Measurements from ENCODE around the gene NAA25.

NAA25 gene

DNA sequence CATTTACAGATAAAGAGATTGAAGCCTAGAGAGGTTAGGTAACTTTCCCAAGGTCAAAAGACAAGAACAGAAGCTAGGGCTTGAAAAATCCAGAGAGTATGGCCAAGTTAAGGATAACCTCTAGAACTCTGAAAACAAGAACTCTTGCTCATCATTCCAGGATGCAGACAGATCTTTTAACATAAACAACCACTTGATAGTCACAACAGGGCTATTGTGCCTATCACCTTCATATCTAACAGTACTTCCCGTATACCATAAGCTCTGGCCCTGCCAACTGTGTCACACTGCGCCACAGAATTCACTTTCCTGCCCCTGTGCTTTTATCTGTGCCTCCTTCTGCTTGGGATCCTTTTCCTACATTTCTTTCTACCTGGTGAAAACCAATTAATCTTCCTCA lies 77.1 kb downstream of the NAA25 start:
- Histone ChIP-seq H3K4me2 (ENCODE audit: low read length) (no peak overlapping the region), H3K79me2 (ENCODE audit: control insufficient read depth, insufficient read depth, low read length, poor library complexity) (no peaks in the 10 kb centered on the region), H3K79me1 (ENCODE audit: low read length) (no peaks in the 10 kb centered on the region), H2BK5ac (ENCODE audit: low read depth, low read length, poor library complexity) (no peak overlapping the region), H4K8ac (ENCODE audit: low read depth, low read length) (no peak overlapping the region), H4K91ac (ENCODE audit: low read depth, low read length) (no peak overlapping the region), H3K23ac (ENCODE audit: low read length) (no peak overlapping the region), H4K12ac (ENCODE audit: low read depth, low read length) (no peak overlapping the region), H3K27me3 (ENCODE audit: insufficient read depth, low read length) (no peaks in the 10 kb centered on the region), H3K4me3 (ENCODE audit: low read depth, low read length) (no peak overlapping the region), H3K9me3 (ENCODE audit: insufficient read depth, low read depth, low read length) (no peaks in the 10 kb centered on the region), H3K9ac (ENCODE audit: low read length) (no peak overlapping the region), H3K4me1 (ENCODE audit: control insufficient read depth in 1 of 2, insufficient read depth in 2 of 2, low read length in 2 of 2) (no peaks in the 10 kb centered on the region), H2AK5ac (ENCODE audit: low read length) (no peak overlapping the region), H3K4ac (ENCODE audit: low read depth, low read length) (no peak overlapping the region), H3K27ac (ENCODE audit: low read depth, low read length) (no peak overlapping the region), H2BK12ac (ENCODE audit: low read length) (no peak overlapping the region), H2BK120ac (ENCODE audit: insufficient read depth, low read length, poor library complexity) (no peak overlapping the region), H3K14ac (ENCODE audit: low read length) (no peak overlapping the region), H2AFZ (ENCODE audit: insufficient read depth, low read length, poor library complexity) (no peak overlapping the region), H3K36me3 (ENCODE audit: control insufficient read depth in 1 of 2, insufficient read depth in 2 of 2, low read length in 2 of 2) (peaks cover 11 to 13% of the 10 kb centered on the region in 2 experiments), H3K18ac (ENCODE audit: low read length) (no peak overlapping the region)
- no CpG with 5 or more reads among the region's 2 CpGs for WGBS (ENCODE audit: extremely low coverage, insufficient coverage, insufficient read length)
- DNase-seq: no peak

GRCh38 chr12:112029301-112029700 lies 79.3 kb downstream of the NAA25 start:
- Histone ChIP-seq H3K9me3 (ENCODE audit: insufficient read depth, low read depth, low read length) (no peaks in the 10 kb centered on the region), H2BK120ac (ENCODE audit: insufficient read depth, low read length, poor library complexity) (no peak overlapping the region), H2AK5ac (ENCODE audit: low read length) (no peak overlapping the region), H3K36me3 (ENCODE audit: control insufficient read depth in 1 of 2, insufficient read depth in 2 of 2, low read length in 2 of 2) (peaks cover 5 to 13% of the 10 kb centered on the region in 2 experiments), H3K4me1 (ENCODE audit: control insufficient read depth in 1 of 2, insufficient read depth in 2 of 2, low read length in 2 of 2) (no peaks in the 10 kb centered on the region), H3K14ac (ENCODE audit: low read length) (no peak overlapping the region), H4K8ac (ENCODE audit: low read depth, low read length) (no peak overlapping the region), H4K12ac (ENCODE audit: low read depth, low read length) (no peak overlapping the region), H3K23ac (ENCODE audit: low read length) (no peak overlapping the region), H4K91ac (ENCODE audit: low read depth, low read length) (no peak overlapping the region), H3K4me3 (ENCODE audit: low read depth, low read length) (no peak overlapping the region), H3K4ac (ENCODE audit: low read depth, low read length) (no peak overlapping the region), H3K4me2 (ENCODE audit: low read length) (no peak overlapping the region), H3K9ac (ENCODE audit: low read length) (no peak overlapping the region), H2AFZ (ENCODE audit: insufficient read depth, low read length, poor library complexity) (no peak overlapping the region), H2BK5ac (ENCODE audit: low read depth, low read length, poor library complexity) (no peak overlapping the region), H3K27me3 (ENCODE audit: insufficient read depth, low read length) (no peaks in the 10 kb centered on the region), H3K18ac (ENCODE audit: low read length) (no peak overlapping the region), H2BK12ac (ENCODE audit: low read length) (no peak overlapping the region), H3K79me1 (ENCODE audit: low read length) (no peaks in the 10 kb centered on the region), H3K79me2 (ENCODE audit: control insufficient read depth, insufficient read depth, low read length, poor library complexity) (no peaks in the 10 kb centered on the region), H3K27ac (ENCODE audit: low read depth, low read length) (no peak overlapping the region)
- no CpG with 5 or more reads among the region's 2 CpGs for WGBS (ENCODE audit: extremely low coverage, insufficient coverage, insufficient read length)
- DNase-seq: no peak

- no peak overlapping the region for H2AK5ac ChIP-seq (ENCODE audit: low read length)
Observed at GRCh38 chr12:112025808-112026375, 82.7 kb downstream of the NAA25 start.

GRCh38 chr12:112023759-112024396 lies 84.7 kb downstream of the NAA25 start:
- no peak for DNase-seq
- Histone ChIP-seq H3K27me3 (ENCODE audit: insufficient read depth, low read length) (no peaks in the 10 kb centered on the region), H2BK120ac (ENCODE audit: insufficient read depth, low read length, poor library complexity) (no peak overlapping the region), H3K4me1 (ENCODE audit: control insufficient read depth in 1 of 2, insufficient read depth in 2 of 2, low read length in 2 of 2) (no peaks in the 10 kb centered on the region), H3K14ac (ENCODE audit: low read length) (no peak overlapping the region), H2BK5ac (ENCODE audit: low read depth, low read length, poor library complexity) (no peak overlapping the region), H3K9ac (ENCODE audit: low read length) (no peak overlapping the region), H3K9me3 (ENCODE audit: insufficient read depth, low read depth, low read length) (no peaks in the 10 kb centered on the region), H3K4me3 (ENCODE audit: low read depth, low read length) (no peak overlapping the region), H3K4ac (ENCODE audit: low read depth, low read length) (no peak overlapping the region), H4K8ac (ENCODE audit: low read depth, low read length) (no peak overlapping the region), H4K12ac (ENCODE audit: low read depth, low read length) (no peak overlapping the region), H3K79me2 (ENCODE audit: control insufficient read depth, insufficient read depth, low read length, poor library complexity) (no peaks in the 10 kb centered on the region), H2AFZ (ENCODE audit: insufficient read depth, low read length, poor library complexity) (no peak overlapping the region), H3K23ac (ENCODE audit: low read length) (no peak overlapping the region), H3K79me1 (ENCODE audit: low read length) (no peaks in the 10 kb centered on the region), H3K36me3 (ENCODE audit: control insufficient read depth in 1 of 2, insufficient read depth in 2 of 2, low read length in 2 of 2) (peaks cover 20 to 38% of the 10 kb centered on the region in 2 experiments), H2AK5ac (ENCODE audit: low read length) (no peak overlapping the region), H4K91ac (ENCODE audit: low read depth, low read length) (no peak overlapping the region), H3K27ac (ENCODE audit: low read depth, low read length) (no peak overlapping the region), H2BK12ac (ENCODE audit: low read length) (no peak overlapping the region), H3K18ac (ENCODE audit: low read length) (no peak overlapping the region), H3K4me2 (ENCODE audit: low read length) (no peak overlapping the region)
- no CpG with 5 or more reads among the region's 4 CpGs for WGBS (ENCODE audit: extremely low coverage, insufficient coverage, insufficient read length)

More at GRCh38 chr12:112025808-112026375, 82.7 kb downstream of the NAA25 start:
- no peaks in the 10 kb centered on the region for H3K79me1 ChIP-seq (ENCODE audit: low read length)
- peaks cover 17 to 27% of the 10 kb centered on the region in 2 experiments for H3K36me3 ChIP-seq (ENCODE audit: control insufficient read depth in 1 of 2, insufficient read depth in 2 of 2, low read length in 2 of 2)
- H3K79me2 ChIP-seq (ENCODE audit: control insufficient read depth, insufficient read depth, low read length, poor library complexity): no peaks in the 10 kb centered on the region
- H3K9me3 ChIP-seq (ENCODE audit: insufficient read depth, low read depth, low read length): no peaks in the 10 kb centered on the region
- H3K4me1 ChIP-seq (ENCODE audit: control insufficient read depth in 1 of 2, insufficient read depth in 2 of 2, low read length in 2 of 2): no peaks in the 10 kb centered on the region
- H3K9ac ChIP-seq (ENCODE audit: low read length): no peak overlapping the region
- H2BK120ac ChIP-seq (ENCODE audit: insufficient read depth, low read length, poor library complexity): no peak overlapping the region
- H4K12ac ChIP-seq (ENCODE audit: low read depth, low read length): no peak overlapping the region
- H3K4me3 ChIP-seq (ENCODE audit: low read depth, low read length): no peak overlapping the region
- H2BK5ac ChIP-seq (ENCODE audit: low read depth, low read length, poor library complexity): no peak overlapping the region
- no peak overlapping the region for H3K18ac ChIP-seq (ENCODE audit: low read length)
- no peak overlapping the region for H3K14ac ChIP-seq (ENCODE audit: low read length)
- H2BK12ac ChIP-seq (ENCODE audit: low read length): no peak overlapping the region
- DNase-seq: peak in 1 of 2 donors; percentile 24
- no peak overlapping the region for H3K23ac ChIP-seq (ENCODE audit: low read length)
- WGBS (ENCODE audit: extremely low coverage, insufficient coverage, insufficient read length): no CpG with 5 or more reads among the region's 4 CpGs
- H3K4me2 ChIP-seq (ENCODE audit: low read length): no peak overlapping the region
- H3K4ac ChIP-seq (ENCODE audit: low read depth, low read length): no peak overlapping the region
- H3K27ac ChIP-seq (ENCODE audit: low read depth, low read length): peak overlapping the region; percentile 12
- no peaks in the 10 kb centered on the region for H3K27me3 ChIP-seq (ENCODE audit: insufficient read depth, low read length)
- no peak overlapping the region for H2AFZ ChIP-seq (ENCODE audit: insufficient read depth, low read length, poor library complexity)
- no peak overlapping the region for H4K91ac ChIP-seq (ENCODE audit: low read depth, low read length)
- no peak overlapping the region for H4K8ac ChIP-seq (ENCODE audit: low read depth, low read length)
